ENCODE results near the gene PLIN3. TPM values are rescaled to one million over a fixed set of nuclear protein-coding genes. Genes with fewer than 3 reads are reported as not detected.
"Not testable (repeated sequence)": the region's sequence is repeated elsewhere in the genome, so short reads cannot be mapped to it uniquely, and the experiment has no call there.

The PLIN3 gene
- total and polyA plus RNA-seq, 2 donors (not counting 1 experiment from before 2014, with no cell fraction given): 133 to 191 TPM

DNA sequence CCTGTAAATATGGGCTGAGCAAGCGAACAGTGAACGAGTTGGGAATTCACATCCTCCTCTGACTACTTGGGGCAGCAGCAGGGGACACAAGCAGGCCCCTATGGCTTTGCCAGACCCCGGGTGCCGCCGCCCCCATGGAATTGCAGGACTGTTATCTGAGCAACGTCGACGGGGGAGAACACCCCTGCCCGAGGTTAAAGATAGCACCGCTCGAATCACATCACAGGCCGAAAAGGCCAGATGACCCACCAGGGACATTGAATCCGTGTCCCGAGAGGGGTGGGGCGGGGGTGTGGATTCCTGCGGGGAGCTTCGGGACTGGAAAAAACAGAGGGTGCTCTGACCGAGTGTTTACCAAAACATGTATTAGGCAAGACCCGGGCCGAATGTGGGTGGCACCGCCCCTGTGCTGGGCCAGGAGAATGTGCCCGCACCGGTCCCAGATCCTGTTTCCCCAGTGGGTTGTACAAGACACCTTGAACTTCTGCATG is 66.8 kb downstream of the PLIN3 start:
- Histone ChIP-seq H3K4me1 (ENCODE audit: control insufficient read depth, extremely low read depth, insufficient read depth, low read length) (no peaks in the 10 kb centered on the region), H3K36me3 (ENCODE audit: control insufficient read depth, insufficient read depth, low read length) (no peaks in the 10 kb centered on the region), H2AFZ (ENCODE audit: low read length) (no peak overlapping the region), H3K4me2 (ENCODE audit: extremely low read depth, insufficient read depth, low read length) (no peak overlapping the region), H3K27ac (ENCODE audit: insufficient read depth, low read length) (no peak overlapping the region), H3K79me2 (ENCODE audit: control insufficient read depth, insufficient read depth, low read length) (peaks cover 3% of the 10 kb centered on the region), H3K9ac (ENCODE audit: insufficient read depth, low read length) (no peak overlapping the region), H3K4me3 (replicated peaks in 1 of 4; ENCODE audit: control extremely low read depth in 1 of 4, insufficient read depth in 1 of 4, low read depth in 3 of 4, low read length in 4 of 4) (no peak overlapping the region), H4K20me1 (ENCODE audit: control insufficient read depth, extremely low read depth, insufficient read depth, low read length) (no peaks in the 10 kb centered on the region), H3K9me3 (ENCODE audit: control insufficient read depth, insufficient read depth, low read depth, low read length) (no peaks in the 10 kb centered on the region), H3K27me3 (ENCODE audit: control insufficient read depth, insufficient read depth, low read length) (no peaks in the 10 kb centered on the region)
- TF ChIP-seq EZH2 (IDR thresholded peaks at IDR 0.05; ENCODE audit: low read length, missing control alignments): no peak
- TF ChIP-seq, protein P1, sequence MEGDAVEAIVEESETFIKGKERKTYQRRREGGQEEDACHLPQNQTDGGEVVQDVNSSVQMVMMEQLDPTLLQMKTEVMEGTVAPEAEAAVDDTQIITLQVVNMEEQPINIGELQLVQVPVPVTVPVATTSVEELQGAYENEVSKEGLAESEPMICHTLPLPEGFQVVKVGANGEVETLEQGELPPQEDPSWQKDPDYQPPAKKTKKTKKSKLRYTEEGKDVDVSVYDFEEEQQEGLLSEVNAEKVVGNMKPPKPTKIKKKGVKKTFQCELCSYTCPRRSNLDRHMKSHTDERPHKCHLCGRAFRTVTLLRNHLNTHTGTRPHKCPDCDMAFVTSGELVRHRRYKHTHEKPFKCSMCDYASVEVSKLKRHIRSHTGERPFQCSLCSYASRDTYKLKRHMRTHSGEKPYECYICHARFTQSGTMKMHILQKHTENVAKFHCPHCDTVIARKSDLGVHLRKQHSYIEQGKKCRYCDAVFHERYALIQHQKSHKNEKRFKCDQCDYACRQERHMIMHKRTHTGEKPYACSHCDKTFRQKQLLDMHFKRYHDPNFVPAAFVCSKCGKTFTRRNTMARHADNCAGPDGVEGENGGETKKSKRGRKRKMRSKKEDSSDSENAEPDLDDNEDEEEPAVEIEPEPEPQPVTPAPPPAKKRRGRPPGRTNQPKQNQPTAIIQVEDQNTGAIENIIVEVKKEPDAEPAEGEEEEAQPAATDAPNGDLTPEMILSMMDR (conservative IDR thresholded peaks at IDR 0.05 in 1 of 2, IDR thresholded peaks at IDR 0.05 in 1 of 2; ENCODE audit: low read depth in 1 of 2, low read length in 2 of 2): no peak
- no peak for DNase-seq (ENCODE audit: low read depth in 2 of 2)

- H2AFZ ChIP-seq (ENCODE audit: low read length): no peak overlapping the region
- H3K9ac ChIP-seq (ENCODE audit: insufficient read depth, low read length): no peak overlapping the region
- peak in 1 of 2 donors; percentile 50 for DNase-seq (ENCODE audit: low read depth in 2 of 2)
- no peaks in the 10 kb centered on the region for H3K9me3 ChIP-seq (ENCODE audit: control insufficient read depth, insufficient read depth, low read depth, low read length)
- no peak overlapping the region for H3K4me2 ChIP-seq (ENCODE audit: extremely low read depth, insufficient read depth, low read length)
- TF ChIP-seq, protein P1 (conservative IDR thresholded peaks at IDR 0.05 in 1 of 2, IDR thresholded peaks at IDR 0.05 in 1 of 2; ENCODE audit: low read depth in 1 of 2, low read length in 2 of 2): no peak
- TF ChIP-seq EZH2 (IDR thresholded peaks at IDR 0.05; ENCODE audit: low read length, missing control alignments): no peak
- H3K27ac ChIP-seq (ENCODE audit: insufficient read depth, low read length): no peak overlapping the region
- no peak overlapping the region for H3K4me3 ChIP-seq (replicated peaks in 1 of 4; ENCODE audit: control extremely low read depth in 1 of 4, insufficient read depth in 1 of 4, low read depth in 3 of 4, low read length in 4 of 4)
- peaks cover 39% of the 10 kb centered on the region for H3K79me2 ChIP-seq (ENCODE audit: control insufficient read depth, insufficient read depth, low read length)
- peaks cover 4% of the 10 kb centered on the region for H3K4me1 ChIP-seq (ENCODE audit: control insufficient read depth, extremely low read depth, insufficient read depth, low read length)
- H3K36me3 ChIP-seq (ENCODE audit: control insufficient read depth, insufficient read depth, low read length): peaks cover 18% of the 10 kb centered on the region
- H3K27me3 ChIP-seq (ENCODE audit: control insufficient read depth, insufficient read depth, low read length): no peaks in the 10 kb centered on the region
- no peaks in the 10 kb centered on the region for H4K20me1 ChIP-seq (ENCODE audit: control insufficient read depth, extremely low read depth, insufficient read depth, low read length)
Measured at GRCh38 chr19:4795400-4795799, 72.1 kb downstream of the PLIN3 start.

DNA sequence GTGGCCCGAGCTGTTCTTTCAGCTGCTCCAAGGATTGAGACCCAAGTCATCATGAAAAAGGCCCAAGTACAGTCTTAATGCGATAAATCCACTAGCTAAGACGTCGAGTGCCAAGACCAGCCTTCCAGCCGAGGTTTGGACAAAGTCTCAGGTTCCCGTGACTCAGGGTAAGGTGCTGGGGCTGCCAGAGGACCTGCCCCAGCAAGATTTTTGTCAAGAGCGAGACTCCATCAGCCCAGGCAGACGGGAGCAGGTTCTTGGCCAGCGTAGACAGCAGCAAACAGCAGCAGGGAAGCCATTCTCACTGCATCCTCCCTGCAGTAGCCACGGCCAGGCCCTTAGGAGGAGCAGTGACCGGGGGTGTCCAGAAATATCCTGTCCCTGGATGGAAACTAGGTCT is 72.5 kb downstream of the PLIN3 start:
- Histone ChIP-seq H3K9ac (ENCODE audit: insufficient read depth, low read length) (no peak overlapping the region), H3K27ac (ENCODE audit: insufficient read depth, low read length) (no peak overlapping the region), H3K27me3 (ENCODE audit: control insufficient read depth, insufficient read depth, low read length) (no peaks in the 10 kb centered on the region), H3K79me2 (ENCODE audit: control insufficient read depth, insufficient read depth, low read length) (peaks cover 39% of the 10 kb centered on the region), H2AFZ (ENCODE audit: low read length) (no peak overlapping the region), H3K4me2 (ENCODE audit: extremely low read depth, insufficient read depth, low read length) (no peak overlapping the region), H3K9me3 (ENCODE audit: control insufficient read depth, insufficient read depth, low read depth, low read length) (no peaks in the 10 kb centered on the region), H3K36me3 (ENCODE audit: control insufficient read depth, insufficient read depth, low read length) (peaks cover 18% of the 10 kb centered on the region), H4K20me1 (ENCODE audit: control insufficient read depth, extremely low read depth, insufficient read depth, low read length) (no peaks in the 10 kb centered on the region), H3K4me1 (ENCODE audit: control insufficient read depth, extremely low read depth, insufficient read depth, low read length) (peaks cover 4% of the 10 kb centered on the region), H3K4me3 (replicated peaks in 1 of 4; ENCODE audit: control extremely low read depth in 1 of 4, insufficient read depth in 1 of 4, low read depth in 3 of 4, low read length in 4 of 4) (no peak overlapping the region)
- no peak for DNase-seq (ENCODE audit: low read depth in 2 of 2)
- TF ChIP-seq, protein P1 (conservative IDR thresholded peaks at IDR 0.05 in 1 of 2, IDR thresholded peaks at IDR 0.05 in 1 of 2; ENCODE audit: low read depth in 1 of 2, low read length in 2 of 2): no peak
- TF ChIP-seq EZH2 (IDR thresholded peaks at IDR 0.05; ENCODE audit: low read length, missing control alignments): no peak

- H3K9ac ChIP-seq (ENCODE audit: insufficient read depth, low read length); H3K4me3 ChIP-seq (replicated peaks in 1 of 4; ENCODE audit: control extremely low read depth in 1 of 4, insufficient read depth in 1 of 4, low read depth in 3 of 4, low read length in 4 of 4); H3K27ac ChIP-seq (ENCODE audit: insufficient read depth, low read length); H3K4me1 ChIP-seq (ENCODE audit: control insufficient read depth, extremely low read depth, insufficient read depth, low read length); H3K27me3 ChIP-seq (ENCODE audit: control insufficient read depth, insufficient read depth, low read length); DNase-seq (ENCODE audit: low read depth in 2 of 2); H3K4me2 ChIP-seq (ENCODE audit: extremely low read depth, insufficient read depth, low read length); H3K9me3 ChIP-seq (ENCODE audit: control insufficient read depth, insufficient read depth, low read depth, low read length); H4K20me1 ChIP-seq (ENCODE audit: control insufficient read depth, extremely low read depth, insufficient read depth, low read length); H2AFZ ChIP-seq (ENCODE audit: low read length): not testable (repeated sequence)
- Histone ChIP-seq H3K36me3 (ENCODE audit: control insufficient read depth, insufficient read depth, low read length) (peaks cover 18% of the 10 kb centered on the region), H3K79me2 (ENCODE audit: control insufficient read depth, insufficient read depth, low read length) (peaks cover 39% of the 10 kb centered on the region)
Measured at GRCh38 chr19:4793278-4793677, 74.2 kb downstream of the PLIN3 start.

DNA sequence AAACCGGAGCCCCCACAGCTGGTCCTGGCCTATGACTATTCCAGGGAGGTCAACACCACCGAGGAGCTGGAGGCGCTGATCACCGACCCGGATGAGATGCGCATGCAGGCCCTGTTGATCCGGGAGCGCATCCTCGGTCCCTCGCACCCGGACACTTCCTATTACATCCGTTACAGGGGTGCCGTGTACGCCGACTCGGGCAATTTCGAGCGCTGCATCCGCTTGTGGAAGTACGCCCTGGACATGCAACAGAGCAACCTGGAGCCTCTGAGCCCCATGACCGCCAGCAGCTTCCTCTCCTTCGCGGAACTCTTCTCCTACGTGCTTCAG is 74.6 kb downstream of the PLIN3 start:
- not testable (repeated sequence) for H3K9ac ChIP-seq (ENCODE audit: insufficient read depth, low read length); H3K27me3 ChIP-seq (ENCODE audit: control insufficient read depth, insufficient read depth, low read length); DNase-seq (ENCODE audit: low read depth in 2 of 2); H4K20me1 ChIP-seq (ENCODE audit: control insufficient read depth, extremely low read depth, insufficient read depth, low read length); H2AFZ ChIP-seq (ENCODE audit: low read length); H3K9me3 ChIP-seq (ENCODE audit: control insufficient read depth, insufficient read depth, low read depth, low read length); H3K4me1 ChIP-seq (ENCODE audit: control insufficient read depth, extremely low read depth, insufficient read depth, low read length)
- H3K27ac ChIP-seq (ENCODE audit: insufficient read depth, low read length): peak overlapping the region; percentile 90
- peak overlapping the region in 3 of 4 experiments; percentile 75 to 86 (median 80) for H3K4me3 ChIP-seq (replicated peaks in 1 of 4; ENCODE audit: control extremely low read depth in 1 of 4, insufficient read depth in 1 of 4, low read depth in 3 of 4, low read length in 4 of 4)
- peaks cover 18% of the 10 kb centered on the region for H3K36me3 ChIP-seq (ENCODE audit: control insufficient read depth, insufficient read depth, low read length)
- peak overlapping the region; percentile 80 for H3K4me2 ChIP-seq (ENCODE audit: extremely low read depth, insufficient read depth, low read length)
- peaks cover 39% of the 10 kb centered on the region for H3K79me2 ChIP-seq (ENCODE audit: control insufficient read depth, insufficient read depth, low read length)
